Dermis microvascular lymphatic vessel endothelial cell (primary cell): ENCODE data around the gene CAPZB. TPM values are rescaled to one million over a fixed set of nuclear protein-coding genes. Genes with fewer than 3 reads are reported as not detected.

Source experiments
- DNase-seq, 2 donors: peaks; one replicate each; pipeline versions ENCODE4 v3.0.0 to v3.0.0-alpha.2; 2010; ENCODE audit warnings: low read depth in 2 of 2
- total RNA-seq: library from RNA; depleted of rRNA; stranded (reverse); fragments of >200 nt; gene quantifications from 2 replicates; pipeline ENCODE4 v1.2.1, GENCODE V29; 2014

The CAPZB gene
- total RNA-seq, 1 donor from 2014 or later = 119 TPM

GRCh38 chr1:19348441-19349198 is 136.7 kb downstream of the CAPZB start:
- DNase-seq = no peak

- DNase-seq = no peak
Measured at GRCh38 chr1:19347533-19348172, 137.7 kb downstream of the CAPZB start.

GRCh38 chr1:19346026-19346425 is 139.3 kb downstream of the CAPZB start:
- no peak for DNase-seq

GRCh38 chr1:19345391-19345790 is 139.9 kb downstream of the CAPZB start:
- DNase-seq = no peak

GRCh38 chr1:19344831-19345230 is 140.5 kb downstream of the CAPZB start:
- no peak for DNase-seq

- DNase-seq = peak; percentile 27 to 54
Measured at GRCh38 chr1:19344372-19344810, 140.9 kb downstream of the CAPZB start.

- DNase-seq = no peak
Measured at GRCh38 chr1:19343617-19344350, 141.6 kb downstream of the CAPZB start.

- DNase-seq = no peak
Measured at GRCh38 chr1:19342894-19343616, 142.3 kb downstream of the CAPZB start.

- DNase-seq = no peak
Measured at GRCh38 chr1:19342062-19342750, 143.1 kb downstream of the CAPZB start.

- peak; percentile 30 to 70 for DNase-seq
Measured at GRCh38 chr1:19341201-19342061, 143.9 kb downstream of the CAPZB start.

- no peak for DNase-seq
Measured at GRCh38 chr1:19340387-19340937, 144.9 kb downstream of the CAPZB start.

GRCh38 chr1:19339214-19339861 is 146.0 kb downstream of the CAPZB start:
- no peak for DNase-seq

- no peak for DNase-seq
Measured at GRCh38 chr1:19338323-19338762, 147.0 kb downstream of the CAPZB start.

- DNase-seq = peak in 1 of 2 donors; percentile 40
Measured at GRCh38 chr1:19337289-19337688, 148.1 kb downstream of the CAPZB start.

- DNase-seq = peak in 1 of 2 donors; percentile 23
Measured at GRCh38 chr1:19336543-19336942, 148.8 kb downstream of the CAPZB start.

- DNase-seq = no peak
Measured at GRCh38 chr1:19333587-19334354, 151.6 kb downstream of the CAPZB start.

GRCh38 chr1:19332832-19333231 is 152.5 kb downstream of the CAPZB start:
- no peak for DNase-seq

GRCh38 chr1:19331262-19331878 is 154.0 kb downstream of the CAPZB start:
- no peak for DNase-seq
